Spleen (tissue), 7 donors: ENCODE data around the gene MS4A14.

ENCODE experiments used
- CTCF ChIP-seq, 11 experiments: fragments of 200-600 bp in 7 of 11; fragments of 450-650 bp in 4 of 11; sonication (generic) in 4 of 11; IDR thresholded peaks in 8 of 11; conservative IDR thresholded peaks in 3 of 11; 1 replicate in 7 of 11; 2 replicates in 4 of 11; pipeline versions ENCODE4 v1.4.0 to v1.8.0; 2016 to 2021; ENCODE audit warnings: antibody characterized with exemption in 11 of 11, inconsistent platforms in 4 of 11, mild to moderate bottlenecking in 1 of 11
- POLR2A ChIP-seq, 3 donors: fragments of 450-650 bp; IDR thresholded peaks; one replicate each; pipeline ENCODE4 v1.5.1; 2017; ENCODE audit warnings: antibody characterized with exemption in 3 of 3, mild to moderate bottlenecking in 1 of 3
- donor health status: DM: no; HTN: no; CAD: no; lungs with moderate emphysema.
- donor health status: DM: no; HTN: no; CAD: no.
- donor health status: DM: no; HTN: no; CAD: no.

GRCh38 chr11:60357771-60358170, 38.5 kb upstream of the MS4A14 start:
- TF ChIP-seq POLR2A (IDR thresholded peaks at IDR 0.05) (no peak), CTCF (IDR thresholded peaks at IDR 0.05 in 8 of 11, conservative IDR thresholded peaks at IDR 0.05 in 3 of 11) (no peak)
